Activated CD4-positive, alpha-beta memory T cell treated with anti-CD3 and anti-CD28 coated beads for 36 hours (primary cell): ENCODE measurements around the gene CPNE7. TPM values are rescaled to one million over a fixed set of nuclear protein-coding genes. Genes with fewer than 3 reads are reported as not detected.

Source experiments
- CTCF ChIA-PET: fragments of 350-600 bp; sonication (Branson Sonifier 250); formaldehyde crosslinking; loops from one replicate; lab custom pipeline; 2021; ENCODE audit warnings: antibody characterized with exemption, inconsistent platforms; lab: Charles Lee
- POLR2A ChIA-PET: fragments of 350-600 bp; sonication (Branson Sonifier 250); formaldehyde crosslinking; loops from one replicate; lab custom pipeline; 2021; ENCODE audit warnings: antibody characterized with exemption; lab: Charles Lee
- DNase-seq: peaks from one replicate; pipeline ENCODE4 v3.0.0-alpha.2; 2020
- H3K27ac Mint-ChIP-seq: one replicate; pipeline ENCODE4 v1.8.0; 2021; ENCODE audit warnings: mixed read lengths
- H3K27me3 Mint-ChIP-seq: one replicate; pipeline ENCODE4 v1.8.0; 2021; ENCODE audit warnings: mixed read lengths
- H3K36me3 Mint-ChIP-seq: one replicate; pipeline ENCODE4 v1.8.0; 2021; ENCODE audit warnings: mixed read lengths
- H3K4me1 Mint-ChIP-seq: one replicate; pipeline ENCODE4 v1.8.0; 2021; ENCODE audit warnings: low read depth, mixed read lengths
- H3K4me3 Mint-ChIP-seq: one replicate; pipeline ENCODE4 v1.8.0; 2021; ENCODE audit warnings: mild to moderate bottlenecking, mixed read lengths
- H3K9me3 Mint-ChIP-seq: one replicate; pipeline ENCODE4 v1.8.0; 2021; ENCODE audit warnings: mixed read lengths
- intact Hi-C: fragments of 100-400 bp; cut with micrococcal nuclease; formaldehyde crosslinking; loops from one replicate; pipeline ENCODE4 v1.15.1; 2023
- total RNA-seq, 2 experiments: library from RNA; stranded (reverse); gene quantifications; one replicate each; pipeline ENCODE4 v1.2.3, GENCODE V29; 2021

Gene CPNE7
- total RNA-seq, 2 experiments from 2014 or later = 6.2 to 7.1 TPM

- CTCF ChIA-PET = interaction anchor here (0.6 kb wide), 1 partner anchor 42 kb away, joined by 5 read pairs; the partner anchor contains the start of gene DPEP1
- POLR2A ChIA-PET = no interaction called here
These were observed 3.9 kb upstream of the CPNE7 start for GRCh38 chr16:89571636-89572035.

GRCh38 chr16:89572073-89572484 is 3.5 kb upstream of the CPNE7 start:
- no peak overlapping the region for H3K27ac Mint-ChIP-seq
- H3K4me1 Mint-ChIP-seq = peaks cover 3% of the 10 kb centered on the region
- peak overlapping the region; percentile 30 for H3K4me3 Mint-ChIP-seq
- H3K9me3 Mint-ChIP-seq = no peaks in the 10 kb centered on the region
- intact Hi-C loops = no loop called here
- peaks cover 11% of the 10 kb centered on the region for H3K27me3 Mint-ChIP-seq
- DNase-seq = no peak
- ChIA-PET POLR2A (no interaction called here), CTCF (interaction anchor here (0.6 kb wide), 1 partner anchor 42 kb away, joined by 5 read pairs; the partner anchor contains the start of gene DPEP1)
- H3K36me3 Mint-ChIP-seq = no peaks in the 10 kb centered on the region

More at GRCh38 chr16:89571636-89572035, 3.9 kb upstream of the CPNE7 start:
- H3K4me1 Mint-ChIP-seq = peaks cover 3% of the 10 kb centered on the region
- intact Hi-C loops = no loop called here
- H3K4me3 Mint-ChIP-seq = no peak overlapping the region
- DNase-seq = no peak
- no peaks in the 10 kb centered on the region for H3K9me3 Mint-ChIP-seq
- no peaks in the 10 kb centered on the region for H3K36me3 Mint-ChIP-seq
- peaks cover 11% of the 10 kb centered on the region for H3K27me3 Mint-ChIP-seq
- H3K27ac Mint-ChIP-seq = no peak overlapping the region

GRCh38 chr16:89572485-89573205 is 2.9 kb upstream of the CPNE7 start:
- peaks cover 13% of the 10 kb centered on the region for H3K27me3 Mint-ChIP-seq
- H3K4me1 Mint-ChIP-seq = peaks cover 3% of the 10 kb centered on the region
- no peaks in the 10 kb centered on the region for H3K9me3 Mint-ChIP-seq
- no peak overlapping the region for H3K4me3 Mint-ChIP-seq
- no peak for DNase-seq
- intact Hi-C loops = no loop called here
- CTCF ChIA-PET = interaction anchor here (0.6 kb wide), 1 partner anchor 41 kb away, joined by 5 read pairs; the partner anchor contains the start of gene DPEP1
- H3K27ac Mint-ChIP-seq = no peak overlapping the region
- no peaks in the 10 kb centered on the region for H3K36me3 Mint-ChIP-seq
- POLR2A ChIA-PET = no interaction called here

- peaks cover 13% of the 10 kb centered on the region for H3K27me3 Mint-ChIP-seq
- no peaks in the 10 kb centered on the region for H3K36me3 Mint-ChIP-seq
- CTCF ChIA-PET = interaction anchor here (0.6 to 0.7 kb wide), 3 partner anchors 69 to 280 kb away, joined by 3 to 5 read pairs (median 3); no protein-coding TSS in a partner anchor
- POLR2A ChIA-PET = no interaction called here
- peaks cover 3% of the 10 kb centered on the region for H3K4me1 Mint-ChIP-seq
- no peaks in the 10 kb centered on the region for H3K9me3 Mint-ChIP-seq
- no peak overlapping the region for H3K4me3 Mint-ChIP-seq
- H3K27ac Mint-ChIP-seq = no peak overlapping the region
- intact Hi-C loops = loop anchor here (2.0 kb wide), 1 partner anchor 67 kb away; no protein-coding TSS in a partner anchor
- no peak for DNase-seq
These were observed 1.5 kb upstream of the CPNE7 start for GRCh38 chr16:89573826-89574680.

GRCh38 chr16:89574681-89575246 is 794 bp upstream of the CPNE7 start:
- Mint-ChIP-seq H3K27ac (no peak overlapping the region), H3K27me3 (peaks cover 13% of the 10 kb centered on the region), H3K36me3 (no peaks in the 10 kb centered on the region), H3K4me3 (peak overlapping the region; percentile 46), H3K4me1 (peaks cover 3% of the 10 kb centered on the region), H3K9me3 (no peaks in the 10 kb centered on the region)
- DNase-seq = peak; percentile 82
- ChIA-PET POLR2A (interaction anchor here (0.9 to 1.6 kb wide), 2 partner anchors 9 to 10 kb away, joined by 3 to 5 read pairs; no protein-coding TSS in a partner anchor), CTCF (interaction anchor here (1.1 to 1.7 kb wide), 2 partner anchors 10 to 67 kb away, joined by 3 to 8 read pairs; no protein-coding TSS in a partner anchor)
- intact Hi-C loops = loop anchor here (2.0 kb wide), 1 partner anchor 66 kb away; no protein-coding TSS in a partner anchor

GRCh38 chr16:89576153-89577054 is 846 bp downstream of the CPNE7 start:
- H3K4me3 Mint-ChIP-seq = no peak overlapping the region
- CTCF ChIA-PET = interaction anchor here (1.1 to 1.7 kb wide), 3 partner anchors 65 to 124 kb away, joined by 3 to 8 read pairs (median 5); no protein-coding TSS in a partner anchor

GRCh38 chr16:89577055-89577759 is 1.6 kb downstream of the CPNE7 start:
- intact Hi-C loops = no loop called here
- Mint-ChIP-seq H3K4me3 (no peak overlapping the region), H3K27me3 (peaks cover 8% of the 10 kb centered on the region), H3K9me3 (no peaks in the 10 kb centered on the region), H3K36me3 (no peaks in the 10 kb centered on the region), H3K27ac (no peak overlapping the region), H3K4me1 (no peaks in the 10 kb centered on the region)
- POLR2A ChIA-PET = interaction anchor here (0.6 kb wide), 1 partner anchor 97 kb away, joined by 7 read pairs; no protein-coding TSS in a partner anchor
- no peak for DNase-seq
- CTCF ChIA-PET = no interaction called here

More at GRCh38 chr16:89576153-89577054, 846 bp downstream of the CPNE7 start:
- Mint-ChIP-seq H3K27me3 (peaks cover 13% of the 10 kb centered on the region), H3K4me1 (peaks cover 3% of the 10 kb centered on the region), H3K9me3 (no peaks in the 10 kb centered on the region), H3K27ac (no peak overlapping the region), H3K36me3 (no peaks in the 10 kb centered on the region)
- intact Hi-C loops = no loop called here
- POLR2A ChIA-PET = interaction anchor here (0.6 to 1.6 kb wide), 2 partner anchors 11 to 97 kb away, joined by 5 to 7 read pairs; no protein-coding TSS in a partner anchor
- no peak for DNase-seq

GRCh38 chr16:89579351-89579750 is 3.8 kb downstream of the CPNE7 start:
- Mint-ChIP-seq H3K36me3 (no peaks in the 10 kb centered on the region), H3K4me3 (no peak overlapping the region), H3K4me1 (no peaks in the 10 kb centered on the region), H3K27me3 (peaks cover 3% of the 10 kb centered on the region), H3K9me3 (no peaks in the 10 kb centered on the region), H3K27ac (no peak overlapping the region)
- ChIA-PET POLR2A (no interaction called here), CTCF (no interaction called here)
- intact Hi-C loops = no loop called here
- DNase-seq = no peak

- H3K9me3 Mint-ChIP-seq = no peaks in the 10 kb centered on the region
- POLR2A ChIA-PET = no interaction called here
- no peaks in the 10 kb centered on the region for H3K4me1 Mint-ChIP-seq
- no peak overlapping the region for H3K4me3 Mint-ChIP-seq
- intact Hi-C loops = no loop called here
- no peak for DNase-seq
- CTCF ChIA-PET = no interaction called here
- peaks cover 3% of the 10 kb centered on the region for H3K27me3 Mint-ChIP-seq
- H3K36me3 Mint-ChIP-seq = no peaks in the 10 kb centered on the region
- H3K27ac Mint-ChIP-seq = no peak overlapping the region
These were observed 5.6 kb downstream of the CPNE7 start for GRCh38 chr16:89581045-89581695.

GRCh38 chr16:89581861-89582563 is 6.5 kb downstream of the CPNE7 start:
- H3K36me3 Mint-ChIP-seq = no peaks in the 10 kb centered on the region
- DNase-seq = no peak
- H3K4me3 Mint-ChIP-seq = no peak overlapping the region
- no peak overlapping the region for H3K27ac Mint-ChIP-seq
- ChIA-PET CTCF (no interaction called here), POLR2A (no interaction called here)
- H3K27me3 Mint-ChIP-seq = peaks cover 3% of the 10 kb centered on the region
- intact Hi-C loops = no loop called here
- H3K9me3 Mint-ChIP-seq = no peaks in the 10 kb centered on the region
- no peaks in the 10 kb centered on the region for H3K4me1 Mint-ChIP-seq
